ENCODE results near the gene AKT2.
"Not testable (repeated sequence)": the region's sequence is repeated elsewhere in the genome, so short reads cannot be mapped to it uniquely, and the experiment has no call there.

The AKT2 gene
- 147 to 178 reads per million in 2 donors for total RNA-seq

- DNase-seq, result peak; percentile 62
Observed at GRCh38 chr19:40284501-40285352, at the start of gene AKT2. AKT2 (minus strand) TSS chr19:40285345; CDS start chr19:40265267, 20,078 bp downstream.

- not testable (repeated sequence) for DNase-seq
Observed at GRCh38 chr19:40333083-40333482, 47.9 kb upstream of the AKT2 start.

GRCh38 chr19:40332669-40333068, 47.5 kb upstream of the AKT2 start:
- no peak for DNase-seq

GRCh38 chr19:40331052-40331451, 45.9 kb upstream of the AKT2 start:
- DNase-seq, result no peak

GRCh38 chr19:40326201-40326600, 41.1 kb upstream of the AKT2 start:
- DNase-seq, result no peak

- no peak for DNase-seq
Observed at GRCh38 chr19:40323705-40324104, 38.6 kb upstream of the AKT2 start.

GRCh38 chr19:40322951-40323615, 37.9 kb upstream of the AKT2 start:
- no peak for DNase-seq

GRCh38 chr19:40322271-40322610, 37.1 kb upstream of the AKT2 start:
- no peak for DNase-seq

GRCh38 chr19:40321566-40322270, 36.6 kb upstream of the AKT2 start:
- no peak for DNase-seq

GRCh38 chr19:40321076-40321475, 35.9 kb upstream of the AKT2 start:
- no peak for DNase-seq

GRCh38 chr19:40320558-40320935, 35.4 kb upstream of the AKT2 start:
- no peak for DNase-seq

- no peak for DNase-seq
Observed at GRCh38 chr19:40317338-40317737, 32.2 kb upstream of the AKT2 start.

- no peak for DNase-seq
Observed at GRCh38 chr19:40315812-40316470, 30.8 kb upstream of the AKT2 start.

- no peak for DNase-seq
Observed at GRCh38 chr19:40314656-40315055, 29.5 kb upstream of the AKT2 start.

- no peak for DNase-seq
Observed at GRCh38 chr19:40313229-40313983, 28.3 kb upstream of the AKT2 start.

- DNase-seq, result no peak
Observed at GRCh38 chr19:40312533-40312932, 27.4 kb upstream of the AKT2 start.

- no peak for DNase-seq
Observed at GRCh38 chr19:40309666-40310065, 24.5 kb upstream of the AKT2 start.

- DNase-seq, result peak; percentile 64
Observed at GRCh38 chr19:40305403-40305802, 20.3 kb upstream of the AKT2 start.

GRCh38 chr19:40304306-40304705, 19.2 kb upstream of the AKT2 start:
- DNase-seq, result no peak

- DNase-seq, result no peak
Observed at GRCh38 chr19:40303765-40304164, 18.6 kb upstream of the AKT2 start.

GRCh38 chr19:40302224-40303011, 17.3 kb upstream of the AKT2 start:
- no peak for DNase-seq

GRCh38 chr19:40300668-40301067, 15.5 kb upstream of the AKT2 start:
- no peak for DNase-seq

Data from T-helper 9 cell (primary cell).